GM12873 (cell line): ENCODE results near the gene MBD5.

ENCODE experiments used
- TF ChIP-seq, protein P1 (sequence below): IDR thresholded peaks from 2 replicates; pipeline ENCODE4 v1.5.1; 2012; ENCODE audit warnings: low read depth, mild to moderate bottlenecking, moderate library complexity, low read length, control low read depth; ENCODE audit not compliant: insufficient read depth; ENCODE audit errors: missing control alignments

Gene MBD5

DNA sequence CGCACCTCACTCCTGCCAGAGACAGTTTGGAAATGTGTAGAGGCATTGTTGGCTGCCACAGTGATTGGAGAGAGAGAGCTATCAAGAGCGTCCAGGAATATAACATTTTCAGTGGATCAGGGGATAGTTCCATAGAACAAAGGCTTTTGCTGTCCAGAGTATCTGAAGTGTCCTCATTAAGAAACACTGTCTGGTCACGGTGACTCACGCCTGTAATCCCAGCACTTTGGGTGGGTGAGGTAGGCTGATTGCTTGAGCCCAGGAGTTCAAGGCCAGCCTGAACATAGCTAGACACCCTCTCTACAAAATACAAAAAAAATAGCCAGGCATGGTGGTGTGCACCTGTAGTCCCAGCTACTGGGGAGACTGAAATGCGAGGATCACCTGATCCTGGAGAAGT is 231.1 kb downstream of the MBD5 start:
- TF ChIP-seq, protein P1, sequence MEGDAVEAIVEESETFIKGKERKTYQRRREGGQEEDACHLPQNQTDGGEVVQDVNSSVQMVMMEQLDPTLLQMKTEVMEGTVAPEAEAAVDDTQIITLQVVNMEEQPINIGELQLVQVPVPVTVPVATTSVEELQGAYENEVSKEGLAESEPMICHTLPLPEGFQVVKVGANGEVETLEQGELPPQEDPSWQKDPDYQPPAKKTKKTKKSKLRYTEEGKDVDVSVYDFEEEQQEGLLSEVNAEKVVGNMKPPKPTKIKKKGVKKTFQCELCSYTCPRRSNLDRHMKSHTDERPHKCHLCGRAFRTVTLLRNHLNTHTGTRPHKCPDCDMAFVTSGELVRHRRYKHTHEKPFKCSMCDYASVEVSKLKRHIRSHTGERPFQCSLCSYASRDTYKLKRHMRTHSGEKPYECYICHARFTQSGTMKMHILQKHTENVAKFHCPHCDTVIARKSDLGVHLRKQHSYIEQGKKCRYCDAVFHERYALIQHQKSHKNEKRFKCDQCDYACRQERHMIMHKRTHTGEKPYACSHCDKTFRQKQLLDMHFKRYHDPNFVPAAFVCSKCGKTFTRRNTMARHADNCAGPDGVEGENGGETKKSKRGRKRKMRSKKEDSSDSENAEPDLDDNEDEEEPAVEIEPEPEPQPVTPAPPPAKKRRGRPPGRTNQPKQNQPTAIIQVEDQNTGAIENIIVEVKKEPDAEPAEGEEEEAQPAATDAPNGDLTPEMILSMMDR: no peak

DNA sequence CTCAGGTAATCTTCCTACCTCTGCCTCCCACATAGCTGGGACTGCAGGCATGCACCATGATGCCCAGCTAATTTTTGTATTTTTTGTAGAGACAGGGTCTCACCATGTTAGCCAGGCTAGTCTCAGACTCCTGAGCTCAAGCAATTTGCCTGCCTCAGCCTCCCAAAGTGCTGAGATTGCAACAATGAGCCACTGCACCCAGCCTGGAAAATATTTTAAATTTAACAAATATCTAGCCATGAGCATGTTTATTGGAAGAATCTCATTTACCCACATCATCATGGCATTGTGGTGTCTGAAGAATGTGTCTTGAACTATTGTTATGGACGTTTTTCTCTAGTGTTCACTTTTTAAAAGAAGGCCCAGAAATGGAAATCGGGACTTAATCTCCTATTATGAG is 231.8 kb downstream of the MBD5 start:
- TF ChIP-seq, protein P1: no peak

DNA sequence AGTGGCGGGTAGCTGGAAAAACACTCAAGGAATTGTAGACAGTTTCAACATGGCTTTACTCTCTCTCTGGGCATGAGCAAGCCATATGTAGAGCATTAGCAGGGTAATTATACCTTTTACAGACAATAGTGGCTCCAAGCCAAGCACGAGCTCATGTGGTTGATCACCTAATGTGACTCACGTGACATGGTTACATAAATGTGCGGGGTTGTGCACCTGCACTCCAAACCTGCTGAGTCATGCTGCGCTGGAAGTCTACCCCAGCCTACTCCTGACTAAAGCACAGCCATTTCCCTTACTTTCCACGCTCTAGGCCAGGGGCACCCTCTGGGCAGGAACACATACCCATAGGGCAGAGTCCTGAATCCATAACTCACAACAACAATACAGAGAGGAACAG is 232.8 kb downstream of the MBD5 start:
- TF ChIP-seq, protein P1: no peak

DNA sequence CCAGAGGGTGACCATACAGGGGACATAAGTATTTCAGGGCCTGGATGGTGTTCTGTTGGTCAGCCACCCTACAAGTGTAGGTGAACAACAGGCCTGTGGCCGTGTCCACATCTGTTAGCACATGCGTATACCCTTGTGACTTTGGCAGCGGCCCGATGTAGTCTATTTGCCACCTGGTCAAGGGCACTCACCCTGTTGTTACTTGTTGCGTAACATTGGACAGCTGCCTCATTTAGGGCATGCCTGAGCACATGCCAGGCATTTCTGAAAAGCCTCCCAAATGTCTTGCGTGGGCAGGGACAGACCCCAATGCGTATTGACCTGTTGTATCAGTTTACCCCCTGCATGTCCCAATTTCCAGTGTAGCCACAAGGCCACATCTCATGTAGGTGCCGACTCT is 235.0 kb downstream of the MBD5 start:
- TF ChIP-seq, protein P1: no peak

DNA sequence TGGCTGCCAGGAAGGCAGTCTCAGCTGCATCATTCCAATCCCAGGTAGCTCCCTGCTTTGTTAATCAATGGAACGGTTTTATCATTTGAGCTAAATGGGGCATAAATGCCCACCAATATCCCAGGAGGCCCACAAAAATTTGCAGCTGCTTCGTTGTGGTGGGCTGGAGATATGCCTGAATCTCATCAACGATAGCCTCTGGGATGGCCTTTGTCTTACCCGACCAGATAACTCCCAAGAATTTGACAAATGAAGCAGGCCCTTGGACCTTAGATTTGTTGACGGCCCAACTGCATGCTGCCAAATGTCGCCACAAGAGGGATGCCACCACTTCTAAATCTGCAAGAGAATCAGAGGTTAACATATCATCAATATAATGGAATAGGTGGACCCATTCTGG is 236.4 kb downstream of the MBD5 start:
- TF ChIP-seq, protein P1: no peak

DNA sequence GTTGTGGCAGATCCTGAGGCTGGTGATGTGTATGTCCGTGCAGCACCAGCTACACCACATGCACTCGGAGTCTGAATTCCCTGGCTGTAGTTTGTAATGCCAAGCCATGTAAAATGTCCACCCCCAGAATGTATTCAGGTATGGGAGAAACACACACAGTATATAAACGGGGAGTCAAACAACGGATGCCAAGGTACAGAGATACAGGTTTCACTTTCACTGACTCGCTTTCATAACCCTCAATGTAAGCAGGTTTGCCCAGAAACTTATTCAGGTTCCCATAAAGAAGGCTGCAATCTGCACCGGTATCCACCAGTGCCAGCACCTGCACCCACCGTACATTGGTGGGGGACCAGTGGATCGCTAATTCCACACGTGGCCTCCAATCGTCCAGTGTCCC is 237.2 kb downstream of the MBD5 start:
- TF ChIP-seq, protein P1: no peak

DNA sequence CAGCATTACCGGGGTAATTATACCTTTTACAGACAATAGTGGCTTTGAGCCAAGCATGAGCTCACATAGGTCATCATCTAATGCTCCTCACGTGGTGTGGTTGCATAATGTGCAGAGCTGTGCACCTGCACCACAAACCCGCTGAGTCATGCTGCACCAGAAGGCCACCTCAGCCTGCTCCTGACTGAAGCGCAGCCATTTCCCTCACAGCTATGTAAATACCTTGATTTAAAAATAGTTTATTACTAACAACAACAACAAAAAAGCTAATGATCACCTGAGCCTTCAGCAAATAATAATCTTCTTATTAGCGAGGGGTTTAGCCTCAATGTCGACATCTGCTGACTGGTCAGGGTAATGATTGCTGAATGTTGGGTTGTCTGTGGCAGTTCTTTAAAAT is 238.8 kb downstream of the MBD5 start:
- TF ChIP-seq, protein P1: peak; percentile 14
